GM21390 (cell line): Measurements from ENCODE around the gene HEY2.

Source experiments
- ATAC-seq: cut with Tn5 transposase; IDR thresholded peaks from one replicate; pipeline ENCODE4 v1.9.1; 2021; ENCODE audit not compliant: unreplicated experiment

HEY2 gene

GRCh38 chr6:125743604-125744003 lies 5.8 kb upstream of the HEY2 start:
- no peak for ATAC-seq

GRCh38 chr6:125745281-125746018 lies 4.0 kb upstream of the HEY2 start:
- ATAC-seq: no peak

- no peak for ATAC-seq
Measured at GRCh38 chr6:125746019-125746414, 3.4 kb upstream of the HEY2 start.

GRCh38 chr6:125746731-125747588 lies 2.5 kb upstream of the HEY2 start:
- ATAC-seq: peak; percentile 64

GRCh38 chr6:125747589-125748405 lies 1.6 kb upstream of the HEY2 start:
- ATAC-seq: no peak

GRCh38 chr6:125748406-125749172 lies 843 bp upstream of the HEY2 start:
- no peak for ATAC-seq

GRCh38 chr6:125749865-125750691 lies 646 bp downstream of the HEY2 start:
- ATAC-seq: no peak

- ATAC-seq: no peak
Measured at GRCh38 chr6:125750692-125751333, 1.4 kb downstream of the HEY2 start.

GRCh38 chr6:125751334-125751916 lies 2.0 kb downstream of the HEY2 start:
- ATAC-seq: no peak

- no peak for ATAC-seq
Measured at GRCh38 chr6:125752773-125753172, 3.3 kb downstream of the HEY2 start.

GRCh38 chr6:125753218-125753936 lies 3.9 kb downstream of the HEY2 start:
- no peak for ATAC-seq

GRCh38 chr6:125753937-125754259 lies 4.5 kb downstream of the HEY2 start:
- ATAC-seq: no peak

- ATAC-seq: no peak
Measured at GRCh38 chr6:125754566-125754965, 5.1 kb downstream of the HEY2 start.

GRCh38 chr6:125759184-125759902 lies 9.9 kb downstream of the HEY2 start:
- no peak for ATAC-seq

GRCh38 chr6:125759959-125760457 lies 10.6 kb downstream of the HEY2 start:
- no peak for ATAC-seq

- no peak for ATAC-seq
Measured at GRCh38 chr6:125764121-125764671, 14.8 kb downstream of the HEY2 start.

- no peak for ATAC-seq
Measured at GRCh38 chr6:125765944-125766343, 16.5 kb downstream of the HEY2 start.
